T-helper 2 cell (primary cell): ENCODE data around the gene CPA2.
"Not testable (repeated sequence)": the region's sequence is repeated elsewhere in the genome, so short reads cannot be mapped to it uniquely, and the experiment has no call there.

Experiments used
- DNase-seq, 5 experiments: peaks; one replicate each; pipeline versions ENCODE4 v3.0.0 to v3.0.0-alpha.2; 2012 to 2022

The CPA2 gene

DNA sequence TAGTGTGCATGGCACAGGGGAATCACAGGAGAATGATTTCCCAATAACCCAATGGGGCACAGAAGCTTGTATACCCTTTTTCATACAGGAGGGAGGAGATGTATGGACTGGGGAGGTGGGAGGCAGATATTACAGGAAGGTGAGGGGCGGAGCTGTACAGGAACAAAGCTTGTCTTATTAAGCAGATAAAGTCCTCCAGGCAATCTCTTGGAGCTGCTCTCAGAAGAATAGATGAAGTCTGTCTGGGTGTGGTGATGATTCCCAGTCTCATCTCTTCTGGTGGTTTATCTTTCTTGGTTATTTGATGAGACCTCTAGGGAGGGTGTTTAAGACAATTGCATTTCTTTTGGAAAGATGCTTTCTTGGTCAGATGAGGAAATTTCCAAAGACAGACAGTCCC is 52.9 kb downstream of the CPA2 start:
- no peak for DNase-seq

DNA sequence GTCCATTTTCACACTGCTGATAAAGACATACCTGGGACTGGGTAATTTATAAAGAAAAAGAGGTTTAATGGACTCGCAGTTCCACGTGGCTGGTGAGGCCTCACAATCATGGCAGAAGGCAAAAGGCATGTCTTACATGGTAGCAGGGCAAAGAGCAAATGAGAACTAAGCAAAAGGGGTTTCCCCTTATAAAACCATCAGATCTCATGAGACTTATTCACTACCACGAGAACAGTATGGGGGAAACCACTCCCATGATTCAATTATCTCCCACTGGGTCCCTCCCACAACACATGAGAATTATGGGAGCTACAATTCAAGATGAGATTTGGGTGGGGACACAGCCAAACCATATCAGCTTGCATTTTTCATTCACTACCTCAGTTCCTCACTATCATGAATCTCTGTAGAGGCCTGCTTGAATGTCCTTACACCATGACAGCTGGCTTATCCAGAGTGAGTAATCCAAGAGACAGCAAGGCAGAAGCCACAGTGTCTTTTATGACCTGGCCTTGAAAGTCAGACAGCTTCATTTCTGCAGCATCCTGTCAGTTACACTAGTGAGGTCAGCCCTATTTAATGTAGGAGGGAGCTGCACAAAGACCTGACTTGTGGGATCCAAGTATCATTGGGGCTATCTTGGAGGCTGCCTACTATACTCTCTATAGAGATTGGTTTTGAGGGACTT is 55.0 kb downstream of the CPA2 start:
- DNase-seq = not testable (repeated sequence)

DNA sequence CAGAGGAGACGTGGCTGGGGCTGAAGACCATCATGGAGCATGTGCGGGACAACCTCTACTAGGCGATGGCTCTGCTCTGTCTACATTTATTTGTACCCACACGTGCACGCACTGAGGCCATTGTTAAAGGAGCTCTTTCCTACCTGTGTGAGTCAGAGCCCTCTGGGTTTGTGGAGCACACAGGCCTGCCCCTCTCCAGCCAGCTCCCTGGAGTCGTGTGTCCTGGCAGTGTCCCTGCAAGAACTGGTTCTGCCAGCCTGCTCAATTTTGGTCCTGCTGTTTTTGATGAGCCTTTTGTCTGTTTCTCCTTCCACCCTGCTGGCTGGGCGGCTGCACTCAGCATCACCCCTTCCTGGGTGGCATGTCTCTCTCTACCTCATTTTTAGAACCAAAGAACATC is 56.0 kb downstream of the CPA2 start:
- no peak for DNase-seq

DNA sequence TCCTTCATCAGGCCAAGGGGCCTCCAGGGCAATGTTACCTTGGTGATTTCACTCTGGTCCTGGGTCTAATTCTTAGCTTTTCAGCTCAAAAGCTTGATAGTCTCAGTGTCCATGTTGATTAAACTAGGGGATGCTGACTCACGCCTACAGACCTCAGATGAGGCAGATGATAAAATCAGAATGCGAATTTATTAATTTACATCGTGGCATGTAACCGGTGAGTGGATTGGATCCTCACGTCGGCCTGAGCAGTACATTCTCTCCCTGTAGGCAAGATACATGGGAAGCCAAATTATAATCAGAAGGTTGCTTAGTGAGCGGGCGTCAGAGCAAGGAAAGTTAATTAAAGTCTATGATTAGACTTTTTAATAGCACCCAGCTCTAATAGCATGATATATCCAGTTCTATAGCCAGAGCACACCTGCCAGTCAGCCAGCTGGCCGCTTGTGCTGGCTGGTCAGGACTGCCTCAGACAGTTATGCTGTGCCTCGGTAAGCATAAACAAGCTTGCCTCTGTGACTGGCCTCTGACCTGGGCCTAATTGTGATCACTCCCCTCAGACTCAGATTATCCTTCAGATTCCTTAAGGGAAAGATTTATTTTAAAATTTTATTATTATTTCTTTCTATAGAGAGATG is 57.8 kb downstream of the CPA2 start:
- no peak for DNase-seq

DNA sequence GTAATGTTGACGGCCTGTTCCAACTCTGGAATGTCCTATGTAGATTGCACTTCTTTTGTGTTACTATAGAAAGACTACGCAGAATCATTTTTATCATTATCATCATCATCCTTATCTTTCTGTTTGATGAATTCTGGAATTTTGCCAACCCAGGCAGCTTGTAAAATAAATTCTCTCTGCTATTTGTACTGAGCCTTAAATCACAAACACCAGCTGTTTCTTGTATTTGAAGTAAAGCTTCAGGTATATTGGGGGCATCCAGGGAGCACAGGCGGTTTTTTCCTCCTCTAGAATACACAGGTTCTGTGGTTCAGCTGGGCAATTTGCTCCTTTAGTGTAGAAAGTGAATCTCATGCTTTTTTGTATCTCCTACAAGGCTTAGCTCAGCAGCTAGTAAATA is 63.0 kb downstream of the CPA2 start:
- no peak for DNase-seq

DNA sequence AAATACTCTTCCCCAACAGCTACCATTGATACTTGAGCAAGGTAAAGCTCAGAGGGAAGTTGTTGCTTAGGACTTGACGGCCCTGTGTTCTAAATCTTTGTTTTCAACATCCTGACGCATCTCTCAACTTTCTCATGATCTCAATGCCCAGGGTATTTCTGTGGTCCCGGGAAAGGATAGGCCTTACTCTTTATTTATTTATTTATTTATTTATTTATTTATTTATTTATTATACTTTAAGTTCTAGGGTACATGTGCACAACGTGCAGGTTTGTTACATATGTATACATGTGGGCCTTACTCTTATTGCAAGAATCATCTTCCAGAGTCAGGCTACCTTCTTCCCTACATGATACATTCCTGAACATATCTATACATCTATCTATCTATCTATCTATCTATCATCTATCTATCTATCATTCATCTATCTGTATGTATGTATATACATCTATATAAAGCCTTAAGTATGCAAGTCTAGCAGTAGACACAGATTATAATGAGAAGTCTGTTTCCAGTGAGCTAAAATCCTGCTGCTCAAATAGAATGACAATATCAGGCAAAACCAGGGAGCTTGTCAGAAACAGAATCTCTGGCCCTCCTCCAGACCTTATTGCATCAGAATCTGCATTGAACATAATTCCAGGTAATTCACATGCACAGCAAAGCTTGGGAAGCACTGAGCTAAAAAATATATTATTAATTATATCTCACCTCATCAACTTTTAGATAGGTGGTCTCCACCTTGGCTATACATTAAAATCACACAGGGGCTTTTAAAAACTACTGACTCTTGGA is 65.8 kb downstream of the CPA2 start:
- DNase-seq = no peak

DNA sequence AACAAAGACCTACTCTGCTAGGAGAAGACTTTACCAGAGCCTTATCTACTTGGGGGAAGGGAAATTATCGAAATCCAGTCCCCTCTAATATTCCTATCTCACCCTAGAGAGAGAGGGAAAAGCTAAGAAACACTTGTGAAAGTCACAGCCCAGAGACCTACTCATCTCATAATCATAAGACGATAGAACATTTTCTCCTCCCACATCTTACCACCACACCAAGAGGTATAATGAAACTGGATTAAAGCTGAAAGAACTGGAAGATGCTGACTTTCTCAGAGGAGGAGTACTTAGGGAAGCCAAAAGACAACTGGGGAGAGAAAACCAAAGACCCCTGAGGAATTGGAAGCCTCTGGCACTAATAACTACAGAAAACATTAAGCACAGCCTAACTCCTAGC is 67.2 kb downstream of the CPA2 start:
- no peak for DNase-seq

DNA sequence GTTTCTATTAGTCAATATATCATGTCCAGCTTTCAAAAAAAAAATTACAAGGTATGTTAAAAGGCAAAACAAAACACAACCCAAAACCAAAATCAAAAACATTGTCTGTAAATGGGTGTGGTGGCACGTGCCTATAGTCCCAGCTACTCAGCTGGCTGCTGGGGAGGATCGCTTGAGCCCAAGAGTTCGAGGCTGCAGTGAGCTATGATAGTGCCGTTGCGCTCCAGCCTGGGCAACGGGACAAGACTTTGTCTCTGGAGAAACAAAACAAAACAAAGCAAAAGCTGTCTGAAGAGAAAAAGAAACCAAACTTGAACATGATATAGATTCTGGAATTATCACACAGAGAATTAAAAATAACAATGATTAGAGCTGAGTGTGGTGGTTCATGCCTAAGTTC is 67.6 kb downstream of the CPA2 start:
- DNase-seq = no peak

DNA sequence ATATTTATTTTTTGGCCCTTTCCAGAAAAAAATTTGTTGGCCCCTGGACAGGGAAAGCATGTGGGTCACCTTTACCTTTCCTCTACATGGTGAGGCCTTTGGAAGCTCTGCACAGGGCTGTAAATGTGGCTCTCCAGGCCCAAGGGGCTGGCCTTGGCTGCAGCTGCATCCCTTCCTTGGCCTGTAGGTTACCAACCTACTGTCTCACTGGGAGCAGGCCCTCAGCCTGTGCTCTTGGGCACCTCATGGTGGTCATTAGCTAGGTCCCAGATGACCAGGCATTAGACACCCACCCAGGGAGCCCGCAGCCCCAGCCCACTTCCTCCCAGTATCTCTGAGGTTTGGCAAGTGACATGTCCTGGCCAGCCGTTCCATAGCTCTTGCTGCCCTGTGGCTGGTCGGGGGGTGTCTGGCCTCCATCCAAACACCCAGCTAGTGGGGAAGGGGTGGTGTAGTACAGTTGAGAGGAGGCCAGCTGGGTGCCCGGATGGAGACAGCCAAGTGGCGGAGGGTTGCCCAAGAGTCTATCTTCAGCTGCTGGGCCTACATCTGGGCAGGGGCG is 70.8 kb downstream of the CPA2 start:
- no peak for DNase-seq

DNA sequence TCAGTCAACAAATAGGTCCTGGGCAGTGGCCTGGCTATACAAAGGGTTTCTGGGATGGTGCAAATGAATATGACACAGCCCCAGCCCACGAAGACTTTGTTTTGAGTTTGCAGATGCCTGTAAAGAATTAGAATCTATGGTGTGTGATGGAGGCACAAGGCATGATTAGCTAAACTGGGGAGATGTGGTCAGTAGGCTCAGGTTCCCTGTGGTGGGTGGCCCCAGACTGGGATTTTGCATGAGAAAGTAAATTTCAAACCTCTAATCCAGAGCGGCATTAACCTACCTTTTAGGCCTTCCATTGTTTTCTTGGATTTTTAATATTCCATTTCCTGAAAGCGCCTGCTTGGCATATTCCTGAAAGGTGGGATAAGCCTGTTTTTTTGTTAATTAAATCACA is 71.6 kb downstream of the CPA2 start:
- no peak for DNase-seq
